Astrocyte (in vitro differentiated cells and primary cell): ENCODE results near the gene SLC38A9. TPM values are rescaled to one million over a fixed set of nuclear protein-coding genes. Genes with fewer than 3 reads are reported as not detected.

Experiments used
- total RNA-seq: library from RNA; stranded (reverse); gene quantifications from 2 replicates; pipeline ENCODE4 v1.2.1, GENCODE V29; 2021

SLC38A9 gene
- total RNA-seq, 1 donor from 2014 or later, result 30.0 TPM

Other genes with a start within 250 kb of the SLC38A9 start
- 56.3 and 58.9 TPM in 2 replicates for gene PLPP1, start 177.4 kb downstream of the SLC38A9 start, total RNA-seq
- not detected in 2 replicates for gene DDX4, start 25.7 kb upstream of the SLC38A9 start, total RNA-seq
- 4.7 and 5.7 TPM in 2 replicates for gene IL31RA, start 139.0 kb upstream of the SLC38A9 start, total RNA-seq